Measurements from ENCODE around the gene PKDREJ.
"Not testable (repeated sequence)": the region's sequence is repeated elsewhere in the genome, so short reads cannot be mapped to it uniquely, and the experiment has no call there.

The PKDREJ gene

DNA sequence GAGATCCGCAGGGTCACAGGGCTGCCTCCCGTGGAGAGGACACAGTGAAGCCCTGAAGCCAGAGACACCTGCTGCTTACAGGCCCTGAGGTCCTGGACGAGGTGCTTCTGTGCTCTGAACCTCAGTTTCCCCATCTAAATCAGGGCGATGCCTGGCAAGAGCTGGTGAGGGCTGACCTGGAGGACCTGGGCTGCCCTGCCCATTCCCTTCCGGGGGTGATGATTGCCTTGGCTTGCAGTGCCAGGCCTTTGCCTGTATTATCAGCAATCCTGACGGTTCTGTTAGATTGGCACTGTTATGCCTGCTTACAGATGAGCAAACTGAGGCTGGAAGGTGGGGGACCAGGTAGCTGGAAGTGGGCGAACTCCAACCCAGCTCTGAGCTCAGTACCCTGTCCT lies 25.7 kb upstream of the PKDREJ start:
- DNase-seq (ENCODE audit: low read depth in 2 of 2), result no peak

DNA sequence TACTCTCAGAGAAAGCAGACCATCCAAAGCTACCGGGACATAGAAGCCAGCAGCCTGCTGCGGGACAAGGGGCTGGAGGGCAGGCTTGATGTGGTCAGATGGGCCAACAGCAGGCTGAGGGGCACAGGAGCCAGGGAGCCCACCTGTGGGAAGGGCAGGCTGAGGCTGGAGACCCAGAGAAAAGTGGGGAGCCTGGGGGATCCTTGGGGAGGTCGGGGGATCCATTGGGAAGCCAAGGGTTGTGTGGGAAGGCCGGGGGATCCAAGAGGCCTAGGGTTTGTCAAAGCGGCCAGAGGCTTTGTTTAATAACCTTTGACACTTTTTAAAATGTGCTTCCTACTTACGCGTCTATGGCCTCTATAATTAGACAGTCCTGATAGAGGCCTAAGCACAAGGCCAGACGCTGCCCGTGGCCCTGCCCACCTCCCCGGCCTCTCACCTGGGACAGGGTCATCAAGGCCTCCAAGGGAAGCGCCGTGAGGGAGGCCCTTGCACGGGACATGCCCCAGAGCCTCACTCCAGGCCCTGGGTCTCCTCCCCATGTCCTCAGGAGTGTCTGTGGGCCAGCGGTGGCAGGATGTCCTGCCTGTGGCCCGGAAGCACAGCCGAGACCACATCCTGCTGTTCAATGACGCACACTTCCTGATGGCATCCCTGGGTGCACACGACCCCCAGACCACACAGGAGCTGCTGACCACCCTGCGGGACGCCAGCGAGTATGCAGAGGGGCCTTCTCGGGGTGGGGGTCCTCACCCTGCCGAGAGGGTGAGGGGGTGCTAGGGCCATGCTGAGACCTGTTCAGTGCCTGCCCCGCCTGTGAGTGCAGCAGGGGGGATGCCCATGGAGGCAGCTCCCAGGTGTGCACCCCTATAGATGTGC lies 25.0 kb upstream of the PKDREJ start:
- DNase-seq (ENCODE audit: low read depth in 2 of 2), result no peak

DNA sequence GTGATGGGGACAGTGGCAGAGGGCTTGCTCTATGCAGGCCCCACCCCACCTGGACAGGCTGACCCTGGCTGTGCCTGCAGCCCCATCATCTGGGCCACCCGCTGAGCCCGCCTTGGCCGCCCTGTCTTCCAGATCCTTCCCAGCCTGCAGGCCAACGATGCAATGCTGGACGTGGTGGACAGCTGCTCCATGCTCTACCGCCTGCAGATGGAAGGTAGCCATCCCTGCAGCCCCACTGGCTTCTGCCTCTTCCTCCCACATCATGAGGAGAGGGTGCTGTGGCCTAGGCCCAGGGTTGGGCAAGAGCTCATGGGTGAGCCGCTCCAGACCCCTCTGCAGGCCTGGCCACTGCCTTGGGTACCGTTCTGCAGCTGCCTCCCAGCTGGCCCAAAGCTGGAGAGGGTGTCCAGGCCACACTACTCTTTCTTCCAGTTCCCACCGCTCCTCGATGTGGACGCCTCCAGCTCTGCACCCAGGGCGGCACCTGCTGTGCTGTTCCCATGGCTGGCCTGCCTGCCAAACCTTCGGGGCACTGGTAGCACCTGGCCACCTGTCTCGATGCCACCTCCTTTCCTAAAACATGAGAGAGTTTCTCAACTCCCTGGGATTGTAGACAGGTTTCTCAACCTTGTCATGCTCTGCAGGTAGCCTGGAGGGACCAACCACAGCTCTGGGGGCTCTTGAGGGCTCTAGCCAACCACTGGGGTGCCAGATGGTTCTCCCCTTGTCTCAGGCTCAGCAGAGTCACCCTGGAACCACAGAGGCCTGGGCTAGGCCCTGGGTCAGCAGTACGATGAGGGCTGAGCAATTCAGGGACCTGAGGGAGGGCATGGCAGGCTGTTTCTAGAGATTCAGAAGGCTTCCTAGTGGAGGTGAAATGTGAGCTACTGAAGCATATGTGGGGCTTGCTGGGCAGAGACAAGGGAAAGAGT lies 24.1 kb upstream of the PKDREJ start:
- DNase-seq (ENCODE audit: low read depth in 2 of 2), result no peak

DNA sequence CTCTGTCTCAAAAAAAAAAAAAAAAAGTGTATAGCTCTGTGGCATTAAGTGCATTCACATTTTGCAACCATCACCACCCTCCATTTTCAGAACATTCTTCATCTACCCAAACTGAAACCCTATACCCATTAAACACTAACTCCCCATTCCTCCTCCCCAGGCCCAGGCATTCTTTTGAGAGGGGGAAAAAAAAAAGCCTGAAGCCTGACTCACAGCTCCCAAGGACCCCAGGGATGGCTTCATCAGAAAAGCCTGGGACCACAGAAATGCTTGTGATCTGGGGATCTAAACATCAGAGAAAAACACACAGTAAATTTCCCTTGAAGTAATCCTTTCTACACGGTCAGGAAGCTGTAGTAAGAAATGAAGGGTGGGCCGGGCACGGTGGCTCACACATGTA lies 22.9 kb upstream of the PKDREJ start:
- DNase-seq (ENCODE audit: low read depth in 2 of 2), result no peak

DNA sequence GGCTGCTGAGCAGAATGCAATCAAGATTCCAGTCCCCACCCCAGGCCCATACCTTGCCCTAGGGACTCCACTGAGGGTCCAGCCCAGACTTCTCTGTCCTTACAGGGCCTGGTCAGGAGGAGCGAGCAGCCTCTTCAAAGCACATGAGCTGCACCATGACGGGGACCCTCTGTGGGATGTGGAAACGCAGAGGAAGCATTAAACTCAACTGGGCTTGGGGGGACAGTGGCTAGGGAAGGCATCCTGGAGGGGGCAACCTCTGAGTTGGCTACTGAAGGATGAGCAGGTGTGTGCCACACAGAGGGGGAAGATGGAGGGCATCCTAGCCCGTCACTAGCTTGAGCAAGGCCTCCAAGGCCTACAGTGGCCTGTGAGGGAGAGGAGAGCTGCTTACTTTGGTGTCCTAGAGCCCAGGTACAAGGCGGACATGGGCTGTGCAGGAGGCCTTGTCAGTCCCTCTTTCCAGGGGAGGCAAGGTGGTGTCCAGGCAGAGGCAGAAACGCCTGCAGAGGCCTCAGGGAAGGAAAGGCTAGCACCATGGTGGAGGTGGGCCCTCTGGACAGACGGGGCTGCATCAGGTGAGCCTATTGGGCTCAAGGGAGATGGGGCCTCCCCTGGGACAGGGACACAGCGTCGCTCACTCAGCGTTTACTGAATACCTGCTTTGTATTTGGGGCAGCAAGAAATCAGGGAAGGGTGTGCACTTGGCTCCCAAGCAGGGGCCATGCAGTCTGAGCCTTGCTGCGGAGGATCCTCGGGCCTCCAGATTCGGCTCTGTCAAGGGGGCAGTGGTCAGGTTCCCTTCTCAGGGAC lies 18.9 kb upstream of the PKDREJ start:
- DNase-seq (ENCODE audit: low read depth in 2 of 2), result no peak

DNA sequence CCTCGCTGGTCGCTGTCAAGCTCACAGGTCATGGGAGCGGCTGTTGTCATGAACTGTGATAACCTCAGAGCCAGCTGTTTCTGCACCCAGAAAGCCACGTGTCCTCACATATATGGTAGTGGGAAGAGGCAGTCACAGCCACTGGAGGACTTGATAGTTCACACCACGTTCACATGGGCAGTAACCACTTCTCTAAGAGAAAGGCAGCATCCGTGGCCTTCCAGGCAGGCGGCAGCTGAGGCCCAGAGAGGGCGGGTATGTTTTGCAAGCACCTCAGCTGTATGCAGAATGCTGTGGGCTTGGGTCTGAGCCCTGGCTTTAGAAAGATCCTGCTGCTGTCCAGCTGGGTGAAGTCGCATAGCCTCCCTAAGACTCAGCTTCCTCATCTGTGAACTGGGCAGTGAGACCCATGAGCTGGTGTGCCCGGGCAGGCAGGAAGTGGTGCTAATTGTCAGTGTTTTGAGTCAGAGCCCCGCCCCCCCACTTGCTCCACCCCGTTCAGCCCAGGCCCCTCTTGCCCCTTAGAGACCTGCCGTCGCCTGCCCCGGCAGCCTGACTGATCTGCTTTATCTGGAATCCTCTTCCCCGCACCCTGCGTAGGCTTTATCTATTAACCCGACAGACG lies 18.0 kb upstream of the PKDREJ start:
- no peak for DNase-seq (ENCODE audit: low read depth in 2 of 2)

DNA sequence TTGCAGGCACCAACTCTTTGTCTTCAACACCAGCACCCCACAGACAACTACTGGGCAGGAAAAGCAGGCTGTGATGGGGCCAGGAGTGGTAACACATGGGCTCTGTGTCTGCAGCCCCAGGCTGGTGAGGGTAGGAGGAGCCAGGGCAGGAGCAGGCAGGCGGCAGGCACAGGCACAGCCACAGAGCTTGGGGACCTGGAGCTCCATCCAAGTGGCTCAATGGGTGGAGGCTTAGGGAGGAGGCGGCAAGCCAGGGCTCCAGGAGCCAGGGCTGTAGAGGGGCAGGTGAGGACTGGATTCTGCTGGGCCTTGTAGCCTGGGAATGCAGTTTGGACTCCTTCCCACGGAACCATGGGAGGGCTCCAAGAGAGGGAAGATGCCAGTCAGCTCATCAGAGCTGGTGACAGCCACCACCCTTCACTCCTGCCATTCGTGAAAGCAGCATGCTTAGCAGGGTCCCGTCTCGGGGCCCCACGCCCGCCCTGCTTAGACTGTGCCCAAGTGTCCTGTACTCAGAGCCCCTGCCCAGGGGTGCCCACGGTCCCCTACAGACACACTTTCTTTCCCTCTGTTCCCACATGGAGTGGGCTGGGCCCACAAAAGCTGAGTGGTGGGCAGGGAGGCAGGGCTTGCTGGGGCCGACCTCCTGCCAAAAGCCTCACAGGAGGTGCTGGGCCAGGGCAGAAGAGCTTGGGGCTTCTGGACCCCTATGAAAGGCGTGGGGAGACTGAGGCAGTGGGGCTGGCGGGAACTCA lies 17.1 kb upstream of the PKDREJ start:
- DNase-seq (ENCODE audit: low read depth in 2 of 2), result no peak

DNA sequence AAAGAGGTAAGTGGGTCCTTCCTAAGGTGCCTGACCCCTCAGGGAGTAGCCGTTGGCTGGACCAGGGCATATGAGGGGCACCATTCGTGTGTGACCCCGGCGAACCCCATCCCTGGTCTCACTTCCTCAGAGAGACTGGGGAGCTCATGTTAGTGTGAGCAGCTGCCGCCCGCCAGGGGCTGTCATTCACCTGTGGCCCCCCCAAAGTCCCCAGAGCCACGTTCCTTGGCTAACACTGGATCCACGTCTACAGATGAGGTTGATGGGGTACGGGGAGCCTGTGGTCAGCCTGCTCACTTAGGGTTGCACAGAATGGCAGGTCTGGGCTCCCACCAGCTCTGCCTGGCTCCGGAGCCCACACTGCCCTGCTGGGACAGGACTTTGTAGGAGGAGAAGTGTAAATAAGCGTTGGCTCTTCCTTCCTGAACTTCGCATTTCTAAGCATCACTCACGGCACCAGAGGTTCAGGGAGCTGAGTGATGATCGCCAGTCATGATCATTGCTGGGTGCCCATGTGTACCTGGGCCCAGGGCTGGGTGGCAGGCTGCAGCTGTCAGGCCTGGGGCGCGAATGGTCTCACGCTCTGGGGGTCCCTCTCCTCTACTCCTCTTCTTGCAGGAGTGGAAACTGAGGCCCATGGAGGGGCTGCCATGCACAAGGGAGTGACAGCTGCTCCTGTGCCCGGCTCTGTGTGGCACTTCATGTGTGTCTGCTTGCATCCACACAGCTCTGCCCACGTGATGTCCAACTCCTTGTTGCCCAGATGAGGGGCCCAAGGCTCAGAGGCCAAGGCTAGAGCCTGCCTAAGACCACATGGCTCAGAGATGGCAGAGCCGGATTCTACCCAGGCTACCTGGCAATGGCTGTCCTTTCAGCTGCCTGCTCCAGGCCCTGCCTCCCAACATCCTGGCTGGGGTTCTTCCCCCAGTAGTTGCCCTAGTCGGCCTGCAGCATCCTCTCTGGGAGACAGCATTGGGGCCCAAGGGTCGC lies 15.8 kb upstream of the PKDREJ start:
- DNase-seq (ENCODE audit: low read depth in 2 of 2), result no peak

DNA sequence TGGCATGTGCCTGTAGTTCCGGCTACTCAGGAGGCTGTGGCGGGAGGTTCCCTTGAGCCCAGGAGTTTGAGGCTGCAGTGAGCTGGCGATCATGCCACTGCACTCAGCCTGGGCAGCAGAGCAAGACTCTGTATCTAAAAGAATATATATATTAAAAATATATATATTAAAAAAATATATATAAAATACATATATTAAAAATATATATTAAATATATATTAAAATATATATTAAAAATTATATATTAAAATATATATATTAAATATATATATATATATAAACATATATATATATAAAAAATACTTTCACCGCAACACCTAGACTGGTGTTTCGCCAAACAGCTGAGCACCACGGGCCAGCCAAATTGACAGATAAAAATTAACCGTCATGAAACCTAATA lies 13.4 kb upstream of the PKDREJ start:
- no peak for DNase-seq (ENCODE audit: low read depth in 2 of 2)

DNA sequence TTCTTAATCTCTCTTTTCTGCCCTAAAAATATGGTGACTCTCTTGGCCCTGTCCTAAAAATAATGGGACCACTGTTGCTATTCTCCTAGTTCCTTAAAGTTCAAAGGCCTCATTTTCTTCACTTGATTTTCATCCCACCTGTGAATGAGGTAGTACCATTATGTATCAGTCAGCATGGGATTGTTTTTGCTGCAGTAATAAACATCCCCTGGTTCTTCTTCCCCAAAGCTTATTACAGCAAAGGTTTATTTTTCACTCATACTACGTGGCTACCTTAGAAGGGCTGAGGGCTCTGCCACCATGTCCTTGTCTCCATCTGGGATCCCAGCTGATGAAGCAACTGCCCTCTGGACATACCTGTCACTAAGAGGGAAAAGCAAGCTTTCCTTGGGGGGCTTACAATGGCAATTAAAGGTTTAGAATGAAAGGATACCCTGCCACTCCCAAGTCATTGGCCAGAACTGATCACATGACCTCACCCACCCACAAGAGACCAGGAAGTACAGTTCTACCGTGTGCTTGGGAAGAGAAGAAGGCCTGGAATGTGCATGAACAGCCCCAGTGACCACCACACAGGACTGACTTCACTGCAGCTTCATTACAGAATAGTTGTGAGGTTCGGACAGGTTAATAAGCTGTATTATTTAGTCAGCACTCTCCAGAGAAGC lies 12.4 kb upstream of the PKDREJ start:
- no peak for DNase-seq (ENCODE audit: low read depth in 2 of 2)

DNA sequence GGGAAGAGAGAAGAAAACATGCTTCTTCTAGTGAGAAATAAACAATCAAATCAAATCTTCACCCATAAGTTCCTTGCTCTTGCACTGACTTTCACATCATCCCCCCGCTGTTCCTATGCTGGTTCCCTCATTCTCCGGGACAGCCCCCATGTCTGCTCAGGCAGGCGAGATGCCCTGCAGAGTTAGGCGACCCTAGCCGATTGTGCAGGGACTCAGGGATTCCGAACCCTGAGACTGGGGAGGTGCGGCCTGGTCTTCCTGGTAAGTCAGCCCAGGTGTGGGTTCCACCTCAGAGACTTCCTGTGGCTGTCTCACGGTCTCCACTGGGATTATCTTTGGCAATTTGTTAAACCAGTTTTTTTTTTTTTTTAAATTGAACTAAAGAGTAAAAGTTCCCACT lies 11.2 kb upstream of the PKDREJ start:
- DNase-seq (ENCODE audit: low read depth in 2 of 2), result no peak

DNA sequence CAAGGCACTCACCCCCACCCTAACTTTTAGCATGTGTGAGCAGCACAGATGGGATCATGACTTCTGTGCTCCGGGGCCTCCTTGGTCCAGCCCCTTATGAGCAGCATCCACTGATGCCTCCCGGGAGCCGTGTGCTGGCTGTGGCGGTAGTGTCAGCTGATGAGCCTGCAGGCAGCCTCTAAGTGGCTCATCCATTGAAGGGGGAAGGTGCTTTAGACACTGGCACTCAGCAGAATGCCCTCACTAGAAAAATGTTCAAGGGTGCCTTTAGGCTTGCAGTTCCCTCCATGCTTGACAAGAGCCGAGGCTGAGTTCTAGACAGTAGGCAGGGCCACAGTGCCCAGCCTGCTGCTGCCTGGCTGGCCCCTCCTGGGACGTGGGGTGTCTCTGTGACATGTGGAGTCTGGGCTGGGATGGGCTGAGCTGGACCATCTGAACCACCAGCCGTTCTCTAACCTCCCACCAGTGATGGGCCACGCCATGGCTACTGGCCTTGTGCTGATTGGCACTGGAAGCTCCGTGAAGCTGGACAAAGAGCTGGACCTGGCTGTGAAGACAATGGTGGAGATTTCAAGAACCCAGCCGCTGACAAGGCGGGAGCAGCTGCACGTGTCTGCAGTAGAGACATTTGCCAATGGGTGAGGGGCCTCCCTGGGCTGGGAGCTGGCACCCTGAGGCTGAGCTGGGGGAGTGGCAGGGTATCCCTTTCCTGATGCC lies 10.4 kb upstream of the PKDREJ start:
- DNase-seq (ENCODE audit: low read depth in 2 of 2), result no peak

DNA sequence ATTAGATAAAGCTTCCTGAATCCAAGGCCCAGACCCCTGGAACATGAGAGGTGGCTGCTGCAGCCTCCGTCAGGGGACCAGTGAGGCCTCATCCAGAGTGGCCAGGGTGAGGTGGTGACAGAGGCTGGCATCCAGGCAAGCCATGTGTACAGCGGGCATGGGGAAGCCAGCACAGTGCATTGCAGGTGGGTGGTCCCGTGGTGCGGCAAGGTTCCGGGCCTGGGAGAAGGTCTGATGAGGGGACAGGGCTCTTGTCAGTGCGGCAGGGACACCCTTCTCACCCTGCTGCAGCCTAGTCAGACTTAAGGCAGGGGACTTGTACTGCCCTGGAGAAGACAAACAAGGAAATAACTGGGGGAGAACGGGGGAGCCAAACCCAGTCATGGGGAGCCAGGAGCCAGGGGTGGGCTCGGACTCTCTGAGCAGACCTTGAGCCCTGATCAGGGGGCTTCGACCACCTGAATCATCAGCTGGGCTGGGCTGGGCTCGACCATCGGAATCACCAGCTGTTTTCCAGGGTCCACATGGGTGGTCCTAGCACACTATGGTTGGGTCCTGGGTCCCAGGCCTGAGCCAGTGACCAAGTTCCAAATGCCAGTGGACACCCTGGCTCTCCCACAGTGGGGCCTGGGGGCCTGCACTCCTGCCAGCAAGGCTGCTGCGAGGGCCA lies 9.8 kb upstream of the PKDREJ start:
- DNase-seq (ENCODE audit: low read depth in 2 of 2), result no peak

DNA sequence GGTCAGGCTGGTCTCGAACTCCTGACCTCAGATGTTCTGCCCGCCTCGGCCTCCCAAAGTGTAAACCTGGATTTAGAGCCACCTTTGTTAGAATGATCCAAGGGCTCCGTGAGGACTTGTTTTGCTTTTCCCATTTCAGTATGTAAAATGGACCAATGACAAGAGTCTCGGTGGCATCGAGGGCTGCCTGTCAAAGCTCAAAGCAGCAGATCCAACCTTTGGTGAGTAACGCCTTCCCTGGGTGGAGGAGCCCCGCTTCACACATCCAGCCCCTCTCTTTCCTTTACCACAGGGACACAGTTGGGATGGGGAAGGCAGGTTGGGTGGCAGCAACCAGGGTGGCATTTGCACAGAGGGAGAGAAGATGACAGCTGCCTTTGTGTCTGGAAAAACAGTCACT lies 9.1 kb upstream of the PKDREJ start:
- no peak for DNase-seq (ENCODE audit: low read depth in 2 of 2)

DNA sequence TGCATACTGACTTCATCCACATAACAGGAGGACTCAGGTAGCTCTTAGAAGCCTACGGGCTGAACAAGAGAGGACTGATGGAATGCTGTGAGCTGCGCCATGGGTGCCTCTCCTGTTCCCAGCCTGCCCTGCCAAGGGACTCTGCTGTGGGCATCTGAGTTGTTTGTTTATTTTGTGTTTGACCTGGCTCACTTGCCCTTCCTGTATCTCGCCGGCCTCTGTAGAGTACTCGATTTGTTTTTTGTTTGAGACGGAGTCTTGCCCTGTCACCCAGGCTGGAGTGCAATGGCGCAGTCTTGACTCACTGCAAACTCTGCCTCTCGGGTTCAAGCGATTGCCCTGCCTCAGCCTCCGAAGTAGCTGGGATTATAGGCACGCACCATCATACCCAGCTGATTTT lies 6.4 kb upstream of the PKDREJ start:
- DNase-seq (ENCODE audit: low read depth in 2 of 2), result no peak

DNA sequence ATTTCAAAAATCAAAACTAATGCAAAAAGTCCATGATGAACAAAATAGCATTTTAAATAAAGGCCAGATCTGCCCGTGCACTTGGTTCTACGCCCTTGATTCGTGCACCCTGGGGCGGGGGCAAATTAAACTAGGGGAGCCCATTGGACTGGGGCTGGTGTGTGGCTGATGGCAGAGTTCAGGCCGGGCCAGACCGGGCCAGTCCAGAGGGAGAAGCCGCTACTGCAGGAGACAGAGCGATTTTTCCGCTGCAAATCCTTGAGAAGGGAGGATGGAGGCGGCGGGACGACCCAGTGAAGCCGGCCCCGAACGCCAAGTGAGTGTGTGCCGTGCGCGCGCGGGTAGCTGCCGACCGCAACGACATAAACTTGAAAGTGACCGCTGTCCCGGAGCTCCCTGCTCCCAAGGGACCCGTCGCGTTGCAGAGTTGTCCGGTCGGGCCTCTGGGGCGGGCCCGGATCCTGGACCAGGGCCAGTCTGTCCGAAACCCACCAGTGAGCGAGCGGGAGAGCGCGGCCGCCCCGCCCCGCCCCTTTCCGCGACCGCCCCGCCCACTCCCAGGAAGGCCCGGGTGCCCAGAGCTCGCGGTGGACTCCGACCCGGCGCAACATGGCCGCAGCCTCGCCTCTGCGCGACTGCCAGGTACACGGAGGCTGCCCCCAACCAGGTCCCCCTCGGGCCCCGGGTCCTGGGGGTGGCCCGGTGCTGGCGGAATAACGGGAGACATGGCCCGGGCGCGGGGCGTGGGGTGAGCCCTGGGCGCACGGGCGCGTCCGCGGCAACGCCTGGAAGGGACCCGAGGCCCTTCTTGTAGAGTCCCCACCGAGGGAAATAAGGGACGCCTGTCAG lies 4.5 kb upstream of the PKDREJ start, which contains the start of gene TTC38:
Gene TTC38 (plus strand): TSS at position 578 of the 849 bp plus-strand sequence. CDS start 32 bp downstream, at position 610.
- DNase-seq (ENCODE audit: low read depth in 2 of 2), result no peak

DNA sequence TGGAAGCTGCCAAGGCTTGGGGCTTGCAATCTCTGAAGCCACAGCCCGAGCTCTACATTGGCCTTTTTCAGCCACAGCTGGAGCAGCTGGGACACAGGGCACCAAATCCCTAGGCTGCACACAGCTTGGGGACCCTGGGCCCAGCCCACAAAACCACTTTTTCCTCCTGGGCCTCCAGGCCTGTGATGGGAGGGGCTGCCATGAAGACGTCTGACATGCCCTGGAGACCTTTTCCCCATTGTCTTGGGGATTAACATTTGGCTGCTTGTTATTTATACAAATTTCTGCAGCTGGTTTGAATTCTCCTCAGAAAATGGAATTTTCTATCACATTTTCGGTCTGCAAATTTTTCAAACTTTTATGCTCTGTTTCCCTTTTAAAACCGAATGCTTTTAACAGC lies 2.5 kb upstream of the PKDREJ start:
- not testable (repeated sequence) for DNase-seq (ENCODE audit: low read depth in 2 of 2)
